ENCODE data around the gene ADGRF1.

DNA sequence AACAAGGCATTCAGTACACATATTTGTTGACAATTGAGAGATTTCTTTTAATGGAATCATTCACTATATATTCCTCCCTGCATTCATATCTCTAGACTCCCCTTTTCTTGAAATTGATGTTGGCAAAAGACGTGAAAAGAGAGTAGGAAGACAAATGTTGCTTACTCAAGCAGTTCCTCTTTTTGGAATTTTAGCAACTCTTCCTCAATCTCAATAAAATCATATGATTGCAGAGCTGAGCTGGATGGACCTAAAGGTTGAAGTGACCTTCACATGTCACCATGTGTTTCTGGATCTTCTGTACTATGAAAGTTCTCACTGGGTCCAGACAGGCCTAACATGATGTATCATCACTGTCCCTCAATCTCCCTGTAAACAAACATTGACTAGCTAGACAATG is 18.6 kb downstream of the ADGRF1 start:
- no peak for TF ChIP-seq POLR2A (IDR thresholded peaks at IDR 0.05; ENCODE audit: borderline replicate concordance, extremely low read depth, insufficient read depth, insufficient read length)
- TF ChIP-seq, protein P1, sequence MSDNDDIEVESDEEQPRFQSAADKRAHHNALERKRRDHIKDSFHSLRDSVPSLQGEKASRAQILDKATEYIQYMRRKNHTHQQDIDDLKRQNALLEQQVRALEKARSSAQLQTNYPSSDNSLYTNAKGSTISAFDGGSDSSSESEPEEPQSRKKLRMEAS (IDR thresholded peaks at IDR 0.05), result no peak
- TF ChIP-seq, protein P2, sequence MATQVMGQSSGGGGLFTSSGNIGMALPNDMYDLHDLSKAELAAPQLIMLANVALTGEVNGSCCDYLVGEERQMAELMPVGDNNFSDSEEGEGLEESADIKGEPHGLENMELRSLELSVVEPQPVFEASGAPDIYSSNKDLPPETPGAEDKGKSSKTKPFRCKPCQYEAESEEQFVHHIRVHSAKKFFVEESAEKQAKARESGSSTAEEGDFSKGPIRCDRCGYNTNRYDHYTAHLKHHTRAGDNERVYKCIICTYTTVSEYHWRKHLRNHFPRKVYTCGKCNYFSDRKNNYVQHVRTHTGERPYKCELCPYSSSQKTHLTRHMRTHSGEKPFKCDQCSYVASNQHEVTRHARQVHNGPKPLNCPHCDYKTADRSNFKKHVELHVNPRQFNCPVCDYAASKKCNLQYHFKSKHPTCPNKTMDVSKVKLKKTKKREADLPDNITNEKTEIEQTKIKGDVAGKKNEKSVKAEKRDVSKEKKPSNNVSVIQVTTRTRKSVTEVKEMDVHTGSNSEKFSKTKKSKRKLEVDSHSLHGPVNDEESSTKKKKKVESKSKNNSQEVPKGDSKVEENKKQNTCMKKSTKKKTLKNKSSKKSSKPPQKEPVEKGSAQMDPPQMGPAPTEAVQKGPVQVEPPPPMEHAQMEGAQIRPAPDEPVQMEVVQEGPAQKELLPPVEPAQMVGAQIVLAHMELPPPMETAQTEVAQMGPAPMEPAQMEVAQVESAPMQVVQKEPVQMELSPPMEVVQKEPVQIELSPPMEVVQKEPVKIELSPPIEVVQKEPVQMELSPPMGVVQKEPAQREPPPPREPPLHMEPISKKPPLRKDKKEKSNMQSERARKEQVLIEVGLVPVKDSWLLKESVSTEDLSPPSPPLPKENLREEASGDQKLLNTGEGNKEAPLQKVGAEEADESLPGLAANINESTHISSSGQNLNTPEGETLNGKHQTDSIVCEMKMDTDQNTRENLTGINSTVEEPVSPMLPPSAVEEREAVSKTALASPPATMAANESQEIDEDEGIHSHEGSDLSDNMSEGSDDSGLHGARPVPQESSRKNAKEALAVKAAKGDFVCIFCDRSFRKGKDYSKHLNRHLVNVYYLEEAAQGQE (IDR thresholded peaks at IDR 0.05; ENCODE audit: low read depth), result no peak
- TF ChIP-seq, protein P3, sequence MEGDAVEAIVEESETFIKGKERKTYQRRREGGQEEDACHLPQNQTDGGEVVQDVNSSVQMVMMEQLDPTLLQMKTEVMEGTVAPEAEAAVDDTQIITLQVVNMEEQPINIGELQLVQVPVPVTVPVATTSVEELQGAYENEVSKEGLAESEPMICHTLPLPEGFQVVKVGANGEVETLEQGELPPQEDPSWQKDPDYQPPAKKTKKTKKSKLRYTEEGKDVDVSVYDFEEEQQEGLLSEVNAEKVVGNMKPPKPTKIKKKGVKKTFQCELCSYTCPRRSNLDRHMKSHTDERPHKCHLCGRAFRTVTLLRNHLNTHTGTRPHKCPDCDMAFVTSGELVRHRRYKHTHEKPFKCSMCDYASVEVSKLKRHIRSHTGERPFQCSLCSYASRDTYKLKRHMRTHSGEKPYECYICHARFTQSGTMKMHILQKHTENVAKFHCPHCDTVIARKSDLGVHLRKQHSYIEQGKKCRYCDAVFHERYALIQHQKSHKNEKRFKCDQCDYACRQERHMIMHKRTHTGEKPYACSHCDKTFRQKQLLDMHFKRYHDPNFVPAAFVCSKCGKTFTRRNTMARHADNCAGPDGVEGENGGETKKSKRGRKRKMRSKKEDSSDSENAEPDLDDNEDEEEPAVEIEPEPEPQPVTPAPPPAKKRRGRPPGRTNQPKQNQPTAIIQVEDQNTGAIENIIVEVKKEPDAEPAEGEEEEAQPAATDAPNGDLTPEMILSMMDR (IDR thresholded peaks at IDR 0.05 in 2 of 3, conservative IDR thresholded peaks at IDR 0.05 in 1 of 3; ENCODE audit: borderline replicate concordance in 1 of 3, insufficient read depth in 1 of 3, low read depth in 2 of 3, low read length in 2 of 3), result no peak
- no peak for TF ChIP-seq EZH2phosphoT487 (IDR thresholded peaks at IDR 0.05; ENCODE audit: borderline replicate concordance)
- TF ChIP-seq SRF (IDR thresholded peaks at IDR 0.05; ENCODE audit: low read depth), result no peak
- no peak for TF ChIP-seq CEBPB (IDR thresholded peaks at IDR 0.05; ENCODE audit: low read depth)
- TF ChIP-seq ZFX (IDR thresholded peaks at IDR 0.05), result no peak
